ENCODE results near the gene ASB5. TPM values are rescaled to one million over a fixed set of nuclear protein-coding genes. Genes with fewer than 3 reads are reported as not detected.

ASB5 gene
- total RNA-seq, 4 donors from 2014 or later: not detected

- no peaks in the 10 kb centered on the region for H3K9me3 ChIP-seq
- peaks cover 4% of the 10 kb centered on the region for H3K4me1 ChIP-seq
- 67% methylated on average over 13 of the region's 13 CpGs for WGBS
- H3K27me3 ChIP-seq: no peaks in the 10 kb centered on the region
- TF ChIP-seq EP300 (IDR thresholded peaks at IDR 0.05) (no peak), CTCF (IDR thresholded peaks at IDR 0.05) (no peak), POLR2A (IDR thresholded peaks at IDR 0.05) (no peak), POLR2AphosphoS5 (IDR thresholded peaks at IDR 0.05) (no peak)
- no peak overlapping the region for H3K27ac ChIP-seq
- no peak for DNase-seq (ENCODE audit: low spot score in 2 of 2)
- H3K4me3 ChIP-seq: no peak overlapping the region
- H3K36me3 ChIP-seq: no peaks in the 10 kb centered on the region
These were observed 8.3 kb upstream of the ASB5 start for GRCh38 chr4:176277162-176277904.

DNA sequence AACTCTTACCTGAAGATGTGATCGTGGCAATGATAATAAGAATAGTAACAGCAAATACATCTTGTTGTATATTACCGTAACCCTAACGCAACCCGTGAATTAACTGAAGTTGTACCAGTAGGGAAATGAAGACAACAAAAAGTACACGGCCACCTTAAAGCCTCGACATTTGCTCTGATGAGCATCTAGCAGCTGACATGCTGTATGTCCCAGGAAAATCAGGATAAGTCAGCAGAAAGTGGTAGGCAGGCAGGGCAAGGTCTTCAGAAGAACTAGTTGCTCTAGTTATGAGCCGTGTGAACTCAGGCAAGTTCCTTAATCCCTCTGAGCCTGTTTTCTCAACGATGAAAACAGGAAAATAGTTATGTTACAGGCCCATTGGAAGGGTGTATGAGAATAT is 7.7 kb upstream of the ASB5 start:
- Histone ChIP-seq H3K27me3 (no peaks in the 10 kb centered on the region), H3K4me3 (no peak overlapping the region), H3K36me3 (no peaks in the 10 kb centered on the region), H3K27ac (no peak overlapping the region), H3K4me1 (peaks cover 4% of the 10 kb centered on the region), H3K9me3 (no peaks in the 10 kb centered on the region)
- no peak for DNase-seq (ENCODE audit: low spot score in 2 of 2)
- no peak for TF ChIP-seq POLR2AphosphoS5 (IDR thresholded peaks at IDR 0.05)
- TF ChIP-seq POLR2A (IDR thresholded peaks at IDR 0.05): no peak
- no peak for TF ChIP-seq EP300 (IDR thresholded peaks at IDR 0.05)
- TF ChIP-seq CTCF (IDR thresholded peaks at IDR 0.05): no peak
- 84% methylated on average over 8 of the region's 8 CpGs for WGBS

- no peak overlapping the region for H3K4me3 ChIP-seq
- H3K9me3 ChIP-seq: no peaks in the 10 kb centered on the region
- no peak overlapping the region for H3K27ac ChIP-seq
- TF ChIP-seq POLR2AphosphoS5 (IDR thresholded peaks at IDR 0.05): no peak
- no peak for TF ChIP-seq CTCF (IDR thresholded peaks at IDR 0.05)
- TF ChIP-seq POLR2A (IDR thresholded peaks at IDR 0.05): no peak
- no peak for TF ChIP-seq EP300 (IDR thresholded peaks at IDR 0.05)
- no peaks in the 10 kb centered on the region for H3K36me3 ChIP-seq
- peaks cover 4% of the 10 kb centered on the region for H3K4me1 ChIP-seq
- no peaks in the 10 kb centered on the region for H3K27me3 ChIP-seq
- no peak for DNase-seq (ENCODE audit: low spot score in 2 of 2)
These were observed 5.4 kb upstream of the ASB5 start for GRCh38 chr4:176274441-176274840.

DNA sequence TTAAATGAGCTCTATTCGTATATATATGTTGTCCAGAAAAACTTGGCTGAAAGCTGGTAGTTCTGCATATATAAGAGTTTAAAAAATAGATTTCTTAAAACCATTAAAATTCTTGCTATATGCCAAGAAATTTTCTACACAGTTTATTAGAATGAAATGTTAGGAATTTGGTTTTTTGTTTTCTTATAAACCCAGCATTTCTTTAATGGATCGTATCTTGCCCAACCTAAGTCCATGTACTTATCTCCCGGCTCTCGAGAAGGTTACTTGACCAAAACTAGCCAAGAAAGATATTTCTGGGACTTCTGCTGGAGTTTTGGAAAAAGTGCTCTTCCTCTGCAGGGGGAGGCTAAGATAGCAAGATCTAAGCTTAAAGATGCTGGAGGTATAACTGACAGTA is 4.7 kb upstream of the ASB5 start:
- WGBS: 86% methylated on average over 4 of the region's 4 CpGs
- Histone ChIP-seq H3K27me3 (no peaks in the 10 kb centered on the region), H3K4me3 (no peak overlapping the region), H3K27ac (no peak overlapping the region), H3K4me1 (peaks cover 4% of the 10 kb centered on the region), H3K36me3 (no peaks in the 10 kb centered on the region), H3K9me3 (no peaks in the 10 kb centered on the region)
- TF ChIP-seq EP300 (IDR thresholded peaks at IDR 0.05): no peak
- no peak for TF ChIP-seq POLR2AphosphoS5 (IDR thresholded peaks at IDR 0.05)
- no peak for TF ChIP-seq CTCF (IDR thresholded peaks at IDR 0.05)
- TF ChIP-seq POLR2A (IDR thresholded peaks at IDR 0.05): no peak
- no peak for DNase-seq (ENCODE audit: low spot score in 2 of 2)

DNA sequence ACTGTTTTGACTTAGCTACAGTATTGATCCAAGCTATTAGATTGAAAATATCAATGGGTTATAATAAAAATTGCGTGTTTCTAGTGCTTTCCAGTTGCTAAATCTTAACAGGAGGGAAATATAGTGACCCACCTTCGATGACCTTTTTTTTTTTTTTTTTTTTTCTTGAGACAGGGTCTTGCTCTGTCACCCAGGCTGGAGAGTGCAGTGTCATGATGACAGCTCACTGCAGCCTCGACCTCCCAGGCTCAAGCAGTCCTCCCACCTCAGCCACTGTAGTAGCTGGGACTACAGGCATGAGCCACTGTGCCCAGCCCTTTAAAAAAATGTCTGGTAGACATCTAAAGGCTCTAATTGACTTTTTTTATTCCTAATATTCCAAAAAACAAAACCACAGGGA is 3.8 kb upstream of the ASB5 start:
- Histone ChIP-seq H3K27ac (no peak overlapping the region), H3K36me3 (no peaks in the 10 kb centered on the region), H3K4me1 (peaks cover 4% of the 10 kb centered on the region), H3K4me3 (no peak overlapping the region), H3K27me3 (no peaks in the 10 kb centered on the region), H3K9me3 (no peaks in the 10 kb centered on the region)
- no peak for DNase-seq (ENCODE audit: low spot score in 2 of 2)
- WGBS: 76% methylated on average over 3 of the region's 3 CpGs
- no peak for TF ChIP-seq POLR2A (IDR thresholded peaks at IDR 0.05)
- no peak for TF ChIP-seq CTCF (IDR thresholded peaks at IDR 0.05)
- TF ChIP-seq POLR2AphosphoS5 (IDR thresholded peaks at IDR 0.05): no peak
- no peak for TF ChIP-seq EP300 (IDR thresholded peaks at IDR 0.05)
